Keratinocyte (primary cell): ENCODE data around the gene ARHGAP28.

Experiments
- EZH2 ChIP-seq: IDR thresholded peaks from one replicate; pipeline ENCODE4 v1.6.1; 2012; ENCODE audit warnings: inconsistent platforms, mild to moderate bottlenecking, low read length, moderate library complexity
- TF ChIP-seq, protein P1 (sequence below), 3 experiments: IDR thresholded peaks in 1 of 3; conservative IDR thresholded peaks in 1 of 3; optimal IDR thresholded peaks in 1 of 3; 2 replicates in 2 of 3; 3 replicates in 1 of 3; pipeline versions ENCODE3 to v1.5.1; 2011; ENCODE audit warnings: low read length in 3 of 3, mild to moderate bottlenecking in 3 of 3, moderate library complexity in 2 of 3, control low read depth in 1 of 3, inconsistent platforms in 1 of 3; ENCODE audit not compliant: insufficient read depth in 2 of 3; ENCODE audit errors: extremely low read depth in 1 of 3

DNA sequence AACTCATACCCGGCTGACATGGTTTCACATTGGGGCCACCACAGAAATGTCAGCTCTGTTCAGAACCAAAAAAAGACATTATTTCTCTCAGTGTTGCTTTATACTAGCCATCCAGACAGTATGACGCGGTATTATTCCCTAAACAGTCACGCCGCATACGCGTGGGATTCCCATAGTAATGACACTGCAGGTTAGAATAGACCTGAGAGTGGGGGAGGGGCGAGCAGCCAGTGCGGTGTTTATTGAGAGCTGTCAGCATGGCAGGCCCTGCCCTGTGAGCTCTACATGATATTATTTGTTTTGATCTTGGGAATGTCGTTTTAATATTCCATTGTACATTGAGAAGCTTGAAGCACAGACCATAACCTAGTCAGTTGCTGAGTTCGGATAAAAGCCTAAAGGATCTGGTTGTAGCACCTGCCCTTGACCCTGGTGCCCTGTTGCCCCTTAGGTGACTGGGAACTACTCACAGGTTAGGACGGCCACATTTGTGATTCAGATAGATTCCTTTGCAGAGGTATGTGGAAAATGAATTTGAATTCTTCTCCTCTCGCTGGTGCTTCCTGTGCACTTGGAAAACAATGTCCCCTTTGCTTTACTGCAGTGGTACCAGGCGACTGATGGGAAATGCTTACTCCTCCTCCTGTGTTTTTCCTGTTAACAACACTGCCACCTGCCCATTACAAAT, 150.1 kb downstream of the ARHGAP28 start:
- TF ChIP-seq, protein P1, sequence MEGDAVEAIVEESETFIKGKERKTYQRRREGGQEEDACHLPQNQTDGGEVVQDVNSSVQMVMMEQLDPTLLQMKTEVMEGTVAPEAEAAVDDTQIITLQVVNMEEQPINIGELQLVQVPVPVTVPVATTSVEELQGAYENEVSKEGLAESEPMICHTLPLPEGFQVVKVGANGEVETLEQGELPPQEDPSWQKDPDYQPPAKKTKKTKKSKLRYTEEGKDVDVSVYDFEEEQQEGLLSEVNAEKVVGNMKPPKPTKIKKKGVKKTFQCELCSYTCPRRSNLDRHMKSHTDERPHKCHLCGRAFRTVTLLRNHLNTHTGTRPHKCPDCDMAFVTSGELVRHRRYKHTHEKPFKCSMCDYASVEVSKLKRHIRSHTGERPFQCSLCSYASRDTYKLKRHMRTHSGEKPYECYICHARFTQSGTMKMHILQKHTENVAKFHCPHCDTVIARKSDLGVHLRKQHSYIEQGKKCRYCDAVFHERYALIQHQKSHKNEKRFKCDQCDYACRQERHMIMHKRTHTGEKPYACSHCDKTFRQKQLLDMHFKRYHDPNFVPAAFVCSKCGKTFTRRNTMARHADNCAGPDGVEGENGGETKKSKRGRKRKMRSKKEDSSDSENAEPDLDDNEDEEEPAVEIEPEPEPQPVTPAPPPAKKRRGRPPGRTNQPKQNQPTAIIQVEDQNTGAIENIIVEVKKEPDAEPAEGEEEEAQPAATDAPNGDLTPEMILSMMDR (optimal IDR thresholded peaks at IDR 0.05 in 1 of 3, IDR thresholded peaks at IDR 0.05 in 1 of 3, conservative IDR thresholded peaks at IDR 0.05 in 1 of 3; ENCODE audit: extremely low read depth in 1 of 3, insufficient read depth in 2 of 3, low read length in 3 of 3) = no peak
- no peak for TF ChIP-seq EZH2
